Ammon's horn (tissue), 1 donor: Measurements from ENCODE around the gene MYBPHL.

Source experiments
- DNase-seq: peaks from one replicate; pipeline ENCODE4 v3.0.0-alpha.2; 2016; ENCODE audit warnings: low spot score

The MYBPHL gene

DNA sequence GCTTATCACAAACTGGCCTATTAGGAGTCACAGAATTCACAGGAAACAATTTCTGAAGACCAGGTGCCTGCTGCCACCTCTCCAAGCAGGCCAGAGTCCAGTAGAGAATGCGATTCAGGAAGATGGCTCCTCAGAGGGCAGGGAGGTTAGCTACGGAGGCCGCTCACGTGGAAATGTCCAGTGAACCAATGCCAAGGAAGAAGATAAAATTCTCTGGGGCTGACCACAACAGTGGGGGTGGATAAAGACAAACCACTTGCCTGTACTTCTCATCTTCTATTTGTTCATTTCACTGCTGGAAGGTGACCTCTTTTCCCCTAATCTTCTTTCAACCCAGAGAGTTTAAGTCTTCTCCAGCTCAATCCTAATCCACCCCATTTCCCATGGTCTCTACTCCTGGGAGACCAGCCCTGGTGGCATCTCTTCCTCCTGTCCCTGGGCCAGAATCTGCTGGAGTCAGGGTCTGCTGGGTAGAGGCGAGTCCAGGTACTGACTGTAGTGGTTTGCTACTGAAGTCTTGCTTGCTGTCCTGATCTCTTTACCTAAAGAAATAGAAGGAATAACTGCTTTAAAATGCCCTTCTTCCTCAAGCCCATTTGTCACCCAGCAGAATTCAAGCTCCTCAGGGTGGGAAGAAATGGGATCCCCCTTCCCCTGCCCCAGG is 27.1 kb downstream of the MYBPHL start:
- no peak for DNase-seq

DNA sequence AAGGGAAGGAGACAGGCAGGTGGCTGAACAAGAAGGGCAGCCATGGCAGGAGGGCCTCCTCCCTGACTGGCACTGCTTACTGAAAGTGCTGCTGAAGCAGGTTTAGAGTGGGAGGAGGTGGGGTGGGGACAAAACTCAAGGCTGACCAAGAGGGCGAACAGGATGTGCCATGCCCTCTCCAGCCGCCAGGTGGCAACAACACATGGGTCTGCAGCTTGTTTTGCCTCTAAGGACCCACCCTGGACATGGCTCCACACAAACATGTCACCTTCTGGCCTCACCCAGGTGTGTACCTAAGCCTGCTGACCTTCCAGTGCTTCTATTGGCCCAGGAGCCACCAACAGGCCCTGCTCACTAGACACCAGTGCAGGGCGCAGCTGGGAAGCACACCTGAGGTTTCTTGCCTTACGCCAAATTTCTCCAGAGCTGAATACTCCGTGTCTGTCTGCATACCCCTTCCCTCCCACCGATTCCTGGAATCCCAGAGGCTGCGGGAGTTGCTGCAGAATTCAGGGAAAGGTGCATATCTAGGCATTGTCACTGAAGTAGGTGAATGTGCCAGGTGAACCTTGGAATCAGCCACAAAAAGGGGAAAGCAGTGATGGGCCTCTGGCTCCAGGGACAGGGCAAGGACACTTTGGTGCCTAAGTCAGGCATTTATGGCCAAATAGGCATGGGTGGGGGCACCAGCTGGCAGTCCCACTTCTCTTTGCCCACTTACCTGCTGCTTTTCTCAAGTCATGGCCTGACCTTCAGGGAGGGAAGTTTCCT is 29.2 kb downstream of the MYBPHL start:
- DNase-seq, result peak; percentile 90

DNA sequence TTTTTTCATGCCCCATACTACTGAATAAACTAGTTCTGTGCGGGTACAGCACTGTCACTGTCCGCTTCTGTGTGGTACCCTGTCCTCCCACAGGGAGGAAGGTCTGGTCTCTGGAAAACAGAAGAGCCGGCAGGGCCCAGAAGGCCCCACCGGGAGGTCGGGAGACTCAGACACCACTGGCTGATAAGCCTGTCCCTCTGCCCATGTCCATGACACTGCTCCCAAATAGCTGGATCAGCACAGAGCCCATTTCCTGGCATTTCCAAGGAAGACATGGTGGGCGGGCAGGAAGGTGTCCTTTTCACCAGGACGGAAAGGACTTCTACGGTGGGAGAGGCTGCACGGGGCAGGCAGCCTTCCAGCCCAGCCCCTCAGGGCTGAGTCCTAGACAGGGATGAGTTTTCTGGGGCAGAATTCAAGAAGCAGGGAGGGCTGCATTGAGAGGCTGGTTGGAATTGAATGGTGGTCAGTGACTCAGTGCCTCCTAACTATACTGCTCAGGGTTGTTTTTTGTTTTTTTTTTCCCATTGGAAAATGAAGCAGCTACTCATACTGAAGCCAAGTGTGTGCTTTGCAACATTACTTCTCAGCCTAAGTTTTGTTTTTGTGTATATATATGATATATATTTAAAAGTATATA is 31.0 kb downstream of the MYBPHL start:
- no peak for DNase-seq

DNA sequence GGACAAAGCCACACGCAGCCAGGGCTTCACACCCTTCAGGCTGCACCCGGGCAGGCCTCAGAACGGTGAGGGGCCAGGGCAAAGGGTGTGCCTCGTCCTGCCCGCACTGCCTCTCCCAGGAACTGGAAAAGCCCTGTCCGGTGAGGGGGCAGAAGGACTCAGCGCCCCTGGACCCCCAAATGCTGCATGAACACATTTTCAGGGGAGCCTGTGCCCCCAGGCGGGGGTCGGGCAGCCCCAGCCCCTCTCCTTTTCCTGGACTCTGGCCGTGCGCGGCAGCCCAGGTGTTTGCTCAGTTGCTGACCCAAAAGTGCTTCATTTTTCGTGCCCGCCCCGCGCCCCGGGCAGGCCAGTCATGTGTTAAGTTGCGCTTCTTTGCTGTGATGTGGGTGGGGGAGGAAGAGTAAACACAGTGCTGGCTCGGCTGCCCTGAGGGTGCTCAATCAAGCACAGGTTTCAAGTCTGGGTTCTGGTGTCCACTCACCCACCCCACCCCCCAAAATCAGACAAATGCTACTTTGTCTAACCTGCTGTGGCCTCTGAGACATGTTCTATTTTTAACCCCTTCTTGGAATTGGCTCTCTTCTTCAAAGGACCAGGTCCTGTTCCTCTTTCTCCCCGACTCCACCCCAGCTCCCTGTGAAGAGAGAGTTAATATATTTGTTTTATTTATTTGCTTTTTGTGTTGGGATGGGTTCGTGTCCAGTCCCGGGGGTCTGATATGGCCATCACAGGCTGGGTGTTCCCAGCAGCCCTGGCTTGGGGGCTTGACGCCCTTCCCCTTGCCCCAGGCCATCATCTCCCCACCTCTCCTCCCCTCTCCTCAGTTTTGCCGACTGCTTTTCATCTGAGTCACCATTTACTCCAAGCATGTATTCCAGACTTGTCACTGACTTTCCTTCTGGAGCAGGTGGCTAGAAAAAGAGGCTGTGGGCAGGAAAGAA is 32.0 kb downstream of the MYBPHL start:
- DNase-seq, result peak; percentile 61

DNA sequence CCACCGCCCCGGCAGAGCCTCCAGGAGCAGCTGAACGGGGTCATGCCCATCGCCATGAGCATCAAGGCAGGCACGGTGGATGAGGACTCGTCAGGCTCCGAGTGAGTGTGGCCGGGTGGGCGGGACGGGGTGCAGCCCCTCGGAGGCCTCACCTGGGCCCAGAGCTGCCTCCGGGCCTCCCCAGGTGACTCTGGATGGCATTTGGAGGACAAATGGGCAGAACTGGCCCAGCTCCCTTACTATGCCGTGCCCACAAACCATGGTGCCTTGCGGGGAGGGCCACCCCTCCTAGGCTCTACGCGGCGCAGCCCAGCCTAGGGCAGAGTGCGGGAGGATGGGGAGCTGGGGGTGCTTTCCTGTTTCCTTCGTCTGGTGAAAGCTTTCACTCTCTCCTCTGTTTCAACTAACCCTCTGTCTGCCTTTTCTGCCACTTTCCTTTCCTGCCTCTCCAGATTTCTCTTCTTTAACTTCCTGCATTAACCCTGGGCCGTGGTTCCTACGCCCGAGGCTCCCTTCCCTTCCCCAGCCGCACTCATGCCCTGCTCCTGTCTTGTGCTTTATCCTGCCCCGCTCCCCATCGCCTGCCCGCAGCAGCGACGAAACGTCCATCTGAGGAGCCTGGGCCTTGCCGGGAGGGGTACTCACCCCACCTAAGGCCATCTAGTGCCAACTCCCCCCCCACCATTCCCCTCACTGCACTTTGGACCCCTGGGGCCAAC is 33.1 kb downstream of the MYBPHL start:
- no peak for DNase-seq

DNA sequence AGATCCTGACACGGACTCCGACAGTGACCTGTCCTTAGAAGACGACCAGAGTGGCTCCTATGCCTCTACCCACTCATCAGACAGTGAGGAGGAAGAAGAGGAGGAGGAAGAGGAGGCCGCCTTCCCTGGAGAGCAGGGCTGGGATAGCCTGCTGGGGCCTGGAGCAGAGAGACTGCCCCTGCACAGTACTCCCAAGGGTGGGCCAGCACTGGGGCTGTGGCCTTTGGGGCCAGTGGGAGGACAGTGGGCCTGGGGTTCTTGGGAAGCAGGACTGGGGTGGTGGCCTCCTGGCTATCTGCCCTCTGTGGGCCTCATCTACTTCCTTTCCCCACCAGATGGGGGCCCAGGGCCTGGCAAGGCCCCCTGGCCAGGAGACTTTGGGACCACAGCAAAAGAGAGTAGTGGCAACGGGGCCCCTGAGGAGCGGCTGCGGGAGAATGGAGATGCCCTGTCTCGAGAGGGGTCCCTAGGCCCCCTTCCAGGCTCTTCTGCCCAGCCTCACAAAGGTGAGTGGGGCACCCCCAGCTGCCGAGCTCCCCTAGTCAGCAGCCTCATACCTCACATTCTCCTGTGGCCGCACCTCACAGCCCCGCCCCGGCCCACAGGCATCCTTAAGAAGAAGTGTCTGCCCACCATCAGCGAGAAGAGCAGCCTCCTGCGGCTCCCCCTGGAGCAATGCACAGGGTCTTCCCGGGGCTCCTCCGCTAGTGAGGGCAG is 33.8 kb downstream of the MYBPHL start:
- no peak for DNase-seq

DNA sequence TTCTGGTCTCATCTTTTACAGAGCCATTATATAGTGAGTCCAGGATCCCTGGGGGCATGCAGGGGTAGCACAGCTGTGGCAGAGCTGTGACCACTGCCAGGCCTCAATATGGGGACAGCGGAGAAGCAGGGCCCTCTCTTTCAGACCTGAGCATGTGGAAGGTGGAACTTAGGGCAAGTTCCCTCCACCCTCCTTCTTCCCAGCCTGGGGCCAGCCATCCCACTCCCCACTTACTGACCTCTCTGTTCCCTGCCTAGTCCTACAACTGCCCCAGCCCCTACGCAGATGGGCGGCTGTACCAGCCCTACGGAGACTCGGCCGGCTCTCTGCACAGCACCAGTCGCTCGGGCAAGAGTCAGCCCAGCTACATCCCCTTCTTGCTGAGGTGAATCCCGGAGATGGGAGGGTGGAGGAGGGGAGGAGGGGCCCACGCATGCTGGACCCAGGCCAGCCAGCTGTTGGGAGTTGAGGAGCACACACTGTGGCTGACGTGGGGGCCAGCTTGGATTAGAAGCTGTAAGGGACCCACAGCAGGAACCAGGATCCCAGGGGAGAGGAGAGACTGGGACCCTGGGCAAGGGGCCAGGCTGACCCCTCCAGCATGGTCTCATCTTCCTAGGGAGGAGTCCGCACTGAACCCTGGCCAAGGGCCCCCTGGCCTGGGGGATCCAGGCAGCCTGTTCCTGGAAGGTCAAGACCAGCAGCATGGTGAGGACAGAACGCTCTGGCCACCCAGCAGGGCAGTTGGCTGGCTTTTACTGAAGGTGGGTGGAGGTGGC is 34.6 kb downstream of the MYBPHL start:
- no peak for DNase-seq

DNA sequence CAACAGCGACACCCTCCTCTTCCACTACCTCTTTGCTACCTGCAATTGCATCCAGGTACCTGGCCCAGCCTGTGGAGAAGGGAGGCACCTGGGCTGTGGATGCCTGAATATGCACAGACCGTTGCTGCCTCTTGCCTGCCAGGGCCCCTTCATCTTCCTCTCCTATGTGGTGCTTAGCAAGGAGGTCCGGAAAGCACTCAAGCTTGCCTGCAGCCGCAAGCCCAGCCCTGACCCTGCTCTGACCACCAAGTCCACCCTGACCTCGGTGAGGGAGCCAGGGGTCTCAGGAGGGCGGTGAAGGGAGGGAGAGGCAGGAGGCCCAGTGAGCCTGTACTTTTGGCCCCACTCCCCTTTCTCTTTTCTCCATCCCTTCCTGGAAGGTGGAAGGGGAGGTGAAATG is 35.4 kb downstream of the MYBPHL start:
- no peak for DNase-seq

DNA sequence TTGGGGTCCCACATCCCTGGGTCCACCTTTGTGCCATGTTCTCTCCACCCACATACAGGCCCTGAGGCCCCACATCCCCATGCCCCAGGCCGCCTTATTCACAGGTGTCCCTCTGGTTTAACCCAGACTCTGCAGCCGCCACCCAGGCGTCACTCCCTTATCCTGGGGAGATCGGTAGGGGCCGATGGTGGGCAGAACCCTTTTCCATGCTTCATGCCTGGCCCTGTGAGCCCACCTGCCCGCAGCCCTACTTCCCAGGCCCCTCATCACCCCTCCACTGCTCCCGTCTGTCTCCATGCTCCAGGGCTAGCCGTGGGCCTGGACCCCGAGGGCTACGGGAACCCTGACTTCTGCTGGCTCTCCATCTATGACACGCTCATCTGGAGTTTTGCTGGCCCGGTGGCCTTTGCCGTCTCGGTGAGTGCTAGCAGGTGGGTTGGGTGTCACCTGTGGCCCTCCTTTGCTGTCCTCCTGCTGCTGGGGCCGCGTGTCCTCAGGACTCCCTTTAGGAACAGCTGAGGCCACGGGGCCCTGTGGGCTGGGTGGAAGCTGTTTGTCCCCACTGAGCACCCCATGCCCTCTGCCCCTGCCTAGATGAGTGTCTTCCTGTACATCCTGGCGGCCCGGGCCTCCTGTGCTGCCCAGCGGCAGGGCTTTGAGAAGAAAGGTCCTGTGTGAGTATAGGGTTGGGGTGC is 36.0 kb downstream of the MYBPHL start:
- no peak for DNase-seq

DNA sequence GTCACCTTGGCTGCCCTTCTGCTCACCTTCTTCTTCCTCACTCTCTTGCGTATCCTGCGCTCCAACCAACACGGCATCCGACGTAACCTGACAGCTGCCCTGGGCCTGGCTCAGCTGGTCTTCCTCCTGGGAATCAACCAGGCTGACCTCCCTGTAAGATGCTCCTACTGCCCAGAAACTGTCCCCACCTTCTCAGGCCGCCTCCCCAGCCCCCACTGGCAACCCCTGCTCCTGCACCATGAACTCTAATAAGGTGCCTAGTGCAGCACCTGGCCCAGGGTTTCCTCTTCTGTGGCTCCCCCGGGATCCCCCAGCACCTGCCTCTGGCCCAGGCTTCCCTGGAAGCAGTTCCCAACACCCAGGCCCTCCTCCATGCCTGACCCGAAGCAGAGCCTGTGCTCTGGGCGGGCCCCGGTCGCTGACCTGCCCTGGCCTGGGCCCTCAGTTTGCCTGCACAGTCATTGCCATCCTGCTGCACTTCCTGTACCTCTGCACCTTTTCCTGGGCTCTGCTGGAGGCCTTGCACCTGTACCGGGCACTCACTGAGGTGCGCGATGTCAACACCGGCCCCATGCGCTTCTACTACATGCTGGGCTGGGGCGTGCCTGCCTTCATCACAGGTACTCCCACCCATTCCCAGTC is 36.7 kb downstream of the MYBPHL start:
- no peak for DNase-seq

DNA sequence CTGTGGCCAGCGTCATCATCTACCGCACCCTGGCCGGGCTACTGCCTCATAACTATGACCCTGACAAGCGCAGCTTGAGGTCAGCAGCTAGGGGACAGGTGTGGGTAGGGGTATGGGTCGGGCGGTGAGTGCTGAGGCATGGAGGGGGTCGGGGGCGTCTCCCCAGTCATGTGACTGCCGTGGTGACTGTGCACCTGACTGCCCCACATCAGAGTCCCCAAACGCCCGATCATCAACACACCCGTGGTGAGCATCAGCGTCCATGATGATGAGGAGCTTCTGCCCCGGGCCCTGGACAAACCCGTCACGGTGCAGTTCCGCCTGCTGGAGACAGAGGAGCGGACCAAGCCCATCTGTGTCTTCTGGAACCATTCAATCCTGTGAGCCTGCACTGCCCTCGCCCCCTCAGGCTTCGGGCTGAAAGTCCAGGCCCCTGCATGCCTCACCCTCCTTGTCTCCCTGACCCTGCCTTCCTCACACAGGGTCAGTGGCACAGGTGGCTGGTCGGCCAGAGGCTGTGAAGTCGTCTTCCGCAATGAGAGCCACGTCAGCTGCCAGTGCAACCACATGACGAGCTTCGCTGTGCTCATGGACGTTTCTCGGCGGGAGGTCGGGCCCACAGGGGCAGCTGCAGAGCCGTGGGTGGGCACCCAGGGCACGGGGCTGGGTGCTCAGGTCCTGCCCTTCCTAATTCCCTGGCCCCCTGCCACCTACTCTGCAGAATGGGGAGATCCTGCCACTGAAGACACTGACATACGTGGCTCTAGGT is 37.4 kb downstream of the MYBPHL start:
- DNase-seq, result no peak

DNA sequence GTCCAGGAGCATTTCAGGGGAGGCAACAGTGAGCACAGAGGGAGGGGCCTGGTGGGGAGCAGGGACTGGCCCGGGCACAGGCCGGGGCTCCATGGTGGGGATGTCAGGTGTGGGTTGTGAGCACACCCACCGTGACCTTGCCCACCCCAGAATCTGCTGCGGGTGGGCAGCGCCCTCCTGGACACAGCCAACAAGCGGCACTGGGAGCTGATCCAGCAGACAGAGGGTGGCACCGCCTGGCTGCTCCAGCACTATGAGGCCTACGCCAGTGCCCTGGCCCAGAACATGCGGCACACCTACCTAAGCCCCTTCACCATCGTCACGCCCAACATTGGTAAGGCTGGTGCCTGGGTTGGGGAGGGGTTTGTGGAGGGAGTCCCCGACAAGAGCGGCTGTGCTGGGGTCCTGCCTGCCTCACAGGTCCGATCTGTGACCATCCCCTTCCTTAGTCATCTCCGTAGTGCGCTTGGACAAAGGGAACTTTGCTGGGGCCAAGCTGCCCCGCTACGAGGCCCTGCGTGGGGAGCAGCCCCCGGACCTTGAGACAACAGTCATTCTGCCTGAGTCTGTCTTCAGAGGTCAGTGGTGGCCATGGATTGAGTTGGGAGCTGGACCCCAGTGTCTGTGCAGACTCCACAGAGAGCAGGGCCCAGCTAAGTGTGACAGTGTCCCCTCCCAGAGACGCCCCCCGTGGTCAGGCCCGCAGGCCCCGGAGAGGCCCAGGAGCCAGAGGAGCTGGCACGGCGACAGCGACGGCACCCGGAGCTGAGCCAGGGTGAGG is 38.2 kb downstream of the MYBPHL start:
- no peak for DNase-seq

DNA sequence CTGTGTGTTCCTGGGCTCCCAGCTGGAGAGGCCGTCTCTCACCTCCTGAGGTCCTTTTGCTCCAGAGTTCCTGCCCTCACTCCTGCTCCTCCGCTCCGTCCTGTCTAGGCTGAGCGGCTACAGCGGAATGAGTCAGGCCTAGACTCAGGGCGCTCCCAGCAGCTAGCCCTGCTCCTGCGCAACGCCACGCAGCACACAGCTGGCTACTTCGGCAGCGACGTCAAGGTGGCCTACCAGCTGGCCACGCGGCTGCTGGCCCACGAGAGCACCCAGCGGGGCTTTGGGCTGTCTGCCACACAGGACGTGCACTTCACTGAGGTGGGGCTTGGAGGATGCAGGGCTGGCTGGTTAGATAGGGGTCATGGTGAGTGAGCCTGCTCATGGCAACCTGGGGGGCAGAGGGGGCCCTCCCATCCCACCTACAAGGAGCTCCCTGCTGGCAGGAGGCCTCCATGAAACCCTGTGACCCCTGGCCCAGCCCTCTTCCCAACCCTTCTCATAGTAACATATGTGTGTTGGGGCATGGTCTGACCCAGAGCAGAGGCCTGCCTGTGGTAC is 39.0 kb downstream of the MYBPHL start:
- no peak for DNase-seq

DNA sequence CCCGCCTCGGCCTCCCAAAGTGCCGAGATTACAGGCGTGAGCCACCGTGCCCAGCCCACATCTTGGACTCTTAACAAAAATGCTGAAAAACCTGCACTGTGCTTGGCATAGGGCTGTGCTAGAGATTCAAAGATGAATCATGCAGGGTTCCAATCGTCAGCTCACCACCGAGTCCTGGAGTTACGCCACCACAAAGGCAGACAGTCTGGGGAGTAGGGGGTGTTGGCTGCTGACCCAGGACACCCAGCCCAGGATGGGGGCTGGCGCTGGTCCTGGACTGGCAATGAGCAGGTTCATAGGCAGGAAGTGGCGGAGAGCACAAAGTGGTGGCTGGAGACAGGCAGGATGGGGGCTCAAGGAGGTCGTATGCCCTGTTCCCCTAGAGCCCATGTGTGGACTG is 39.8 kb downstream of the MYBPHL start:
- DNase-seq, result peak; percentile 61

DNA sequence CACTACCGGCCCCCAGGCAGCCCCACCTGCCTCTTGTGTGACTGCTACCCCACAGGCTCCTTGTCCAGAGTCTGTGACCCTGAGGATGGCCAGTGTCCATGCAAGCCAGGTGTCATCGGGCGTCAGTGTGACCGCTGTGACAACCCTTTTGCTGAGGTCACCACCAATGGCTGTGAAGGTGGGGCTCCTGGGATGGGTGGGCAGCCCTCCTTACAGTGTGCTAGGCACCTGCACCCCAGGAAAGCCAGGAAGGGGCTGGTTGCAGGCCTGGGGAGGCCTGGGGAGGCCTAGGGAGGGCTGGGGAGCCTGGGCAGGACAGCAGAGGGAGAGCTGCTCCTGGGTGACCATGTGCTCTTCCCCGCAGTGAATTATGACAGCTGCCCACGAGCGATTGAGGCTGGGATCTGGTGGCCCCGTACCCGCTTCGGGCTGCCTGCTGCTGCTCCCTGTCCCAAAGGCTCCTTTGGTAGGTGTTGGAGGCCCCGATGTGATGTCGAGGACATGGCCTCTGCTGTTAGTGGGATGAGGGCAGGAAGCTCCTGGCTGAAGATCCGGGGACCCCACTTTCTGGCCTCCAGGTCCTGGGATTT is 41.0 kb downstream of the MYBPHL start:
- no peak for DNase-seq

DNA sequence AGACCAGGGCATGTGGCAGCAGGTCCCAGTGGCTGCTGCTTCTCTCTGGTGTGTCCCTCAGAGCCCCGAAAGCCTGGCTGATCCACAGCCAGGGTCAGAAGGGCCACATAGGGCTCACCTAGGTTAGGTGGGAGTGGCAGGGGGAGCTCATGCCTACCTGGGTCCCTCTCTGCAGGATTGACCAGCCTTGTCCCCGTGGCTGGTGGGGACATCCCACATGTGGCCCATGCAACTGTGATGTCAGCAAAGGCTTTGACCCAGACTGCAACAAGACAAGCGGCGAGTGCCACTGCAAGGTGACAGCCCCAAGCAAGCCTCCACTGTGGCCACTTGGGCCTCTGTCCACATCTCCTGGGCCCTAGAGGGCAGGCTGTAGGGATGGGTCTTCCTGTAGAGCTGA is 41.8 kb downstream of the MYBPHL start:
- no peak for DNase-seq

DNA sequence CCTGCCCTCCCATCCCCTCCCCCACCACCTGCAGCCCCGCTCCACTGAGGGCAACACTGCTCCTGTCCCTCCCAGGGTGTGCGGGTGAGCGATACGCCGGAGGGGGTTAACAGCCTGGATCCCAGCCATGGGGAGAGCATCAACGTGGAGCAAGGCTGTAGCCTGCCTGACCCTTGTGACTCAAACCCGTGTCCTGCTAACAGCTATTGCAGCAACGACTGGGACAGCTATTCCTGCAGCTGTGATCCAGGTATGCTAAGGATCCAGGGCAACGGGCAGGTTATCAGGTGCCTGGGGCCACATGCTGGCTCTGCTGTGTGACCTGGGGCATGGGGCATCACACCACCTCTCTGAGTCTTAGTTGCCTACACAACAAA is 42.4 kb downstream of the MYBPHL start:
- no peak for DNase-seq
